A549 (cell line): ENCODE data around the gene CNTN5. TPM values are rescaled to one million over a fixed set of nuclear protein-coding genes. Genes with fewer than 3 reads are reported as not detected.

Experiments
- ATAC-seq, 2 experiments: fragments of 200-7000 bp in 1 of 2; fragments of >200 bp in 1 of 2; cut with Nextera tagmentation in 1 of 2; cut with Tn5 transposase in 1 of 2; 3 replicates each; pipeline versions ENCODE4 v1.8.0 to v1.9.1; 2018 to 2020; ENCODE audit warnings: mild to moderate bottlenecking in 1 of 2, moderate library complexity in 1 of 2
- CTCF ChIA-PET: fragments of 300-600 bp; sonication (Branson Sonifier 250); formaldehyde crosslinking; extraction: SDS; loops from one replicate; lab custom pipeline; 2021; ENCODE audit warnings: antibody characterized with exemption, inconsistent platforms; lab: Yijun Ruan, JAX
- POLR2A ChIA-PET: fragments of 350-600 bp; formaldehyde crosslinking; extraction: SDS; loops from one replicate; lab custom pipeline; 2021; ENCODE audit warnings: antibody characterized with exemption, inconsistent platforms; lab: Yijun Ruan, JAX
- DNase-seq, 2 experiments: peaks; one replicate each; pipeline versions ENCODE4 v3.0.0 to v3.0.0-alpha.2; 2011 to 2016; ENCODE audit warnings: low read depth in 1 of 2, low spot score in 1 of 2
- FAIRE-seq: peaks from 2 replicates; lab custom pipeline; 2011; peaks lifted over from hg19 to GRCh38; lab: Jason Lieb, UNC
- H3K27ac ChIP-seq, 2 experiments: fragments of >200 bp; sonication (Bioruptor Twin); formaldehyde crosslinking; 3 replicates each; pipeline ENCODE4 v1.5.1; 2016 to 2017
- H3K4me1 ChIP-seq: fragments of >200 bp; sonication (Bioruptor Twin); formaldehyde crosslinking; 3 replicates; pipeline ENCODE4 v1.6.1; 2016
- H3K4me2 ChIP-seq: fragments of >200 bp; sonication (Bioruptor Twin); formaldehyde crosslinking; 3 replicates; pipeline ENCODE4 v1.6.1; 2016
- H3K4me3 ChIP-seq: fragments of >200 bp; sonication (Bioruptor Twin); formaldehyde crosslinking; 3 replicates; pipeline ENCODE4 v1.5.1; 2016
- H3K9me3 ChIP-seq: fragments of >200 bp; sonication (Bioruptor Twin); formaldehyde crosslinking; 3 replicates; pipeline ENCODE4 v1.6.1; 2016
- ATOH8 ChIP-seq: fragments of 250-450 bp; sonication (Bioruptor Pico); IDR thresholded peaks from 2 replicates; pipeline ENCODE4 v1.5.0; 2020; ENCODE audit warnings: low read depth, mild to moderate bottlenecking, moderate library complexity
- BHLHE40 ChIP-seq: IDR thresholded peaks from 2 replicates; pipeline ENCODE4 v1.6.1; 2012; ENCODE audit warnings: low read depth, low read length, inconsistent platforms
- CBX8 ChIP-seq: fragments of 200-600 bp; sonication (generic); IDR thresholded peaks from 2 replicates; pipeline ENCODE4 v1.6.1; 2016
- CHD2 ChIP-seq: fragments of 150-350 bp; IDR thresholded peaks from 2 replicates; pipeline ENCODE4 v1.6.1; 2014; ENCODE audit warnings: low read length; ENCODE audit not compliant: partially characterized antibody
- CHD4 ChIP-seq: fragments of 200-600 bp; sonication (generic); IDR thresholded peaks from 2 replicates; pipeline ENCODE4 v1.6.1; 2016; ENCODE audit warnings: antibody characterized with exemption, mild to moderate bottlenecking, borderline replicate concordance
- EP300 ChIP-seq, 2 experiments: fragments of >200 bp; sonication (Bioruptor Twin); formaldehyde crosslinking; IDR thresholded peaks; 2 replicates in 1 of 2; 3 replicates in 1 of 2; pipeline ENCODE4 v1.6.1; 2016 to 2017
- GATA3 ChIP-seq: IDR thresholded peaks from 2 replicates; pipeline ENCODE4 v1.6.1; 2012; ENCODE audit warnings: borderline replicate concordance
- HDAC2 ChIP-seq: fragments of 200-600 bp; sonication (generic); IDR thresholded peaks from 2 replicates; pipeline ENCODE4 v1.6.1; 2016
- HES2 ChIP-seq: fragments of >200 bp; sonication (Bioruptor Twin); formaldehyde crosslinking; IDR thresholded peaks from 2 replicates; pipeline ENCODE4 v1.6.1; 2016
- HEYL ChIP-seq: fragments of 250-450 bp; sonication (Bioruptor Pico); IDR thresholded peaks from 2 replicates; pipeline ENCODE4 v1.8.0; 2021; ENCODE audit warnings: mild to moderate bottlenecking, moderate library complexity
- HMGXB4 ChIP-seq: fragments of 250-450 bp; sonication (Bioruptor Pico); IDR thresholded peaks from 2 replicates; pipeline ENCODE4 v1.5.0; 2021; ENCODE audit warnings: mild to moderate bottlenecking, moderate library complexity, borderline replicate concordance
- HOXA7 ChIP-seq: fragments of 250-450 bp; sonication (Bioruptor Pico); IDR thresholded peaks from 2 replicates; pipeline ENCODE4 v1.5.0; 2020; ENCODE audit warnings: mild to moderate bottlenecking, moderate library complexity
- HOXB5 ChIP-seq: fragments of 250-450 bp; sonication (Bioruptor Pico); IDR thresholded peaks from 2 replicates; pipeline ENCODE4 v1.5.0; 2020; ENCODE audit warnings: mild to moderate bottlenecking, moderate library complexity
- KDM1A ChIP-seq: fragments of 200-600 bp; sonication (generic); IDR thresholded peaks from 2 replicates; pipeline ENCODE4 v1.6.1; 2016; ENCODE audit warnings: low read depth, mild to moderate bottlenecking
- KDM5A ChIP-seq: fragments of 200-600 bp; sonication (generic); IDR thresholded peaks from 2 replicates; pipeline ENCODE4 v1.6.1; 2016; ENCODE audit warnings: antibody characterized with exemption, mild to moderate bottlenecking
- MAX ChIP-seq: IDR thresholded peaks from 2 replicates; pipeline ENCODE4 v1.6.1; 2012
- MAZ ChIP-seq: fragments of 150-350 bp; IDR thresholded peaks from 2 replicates; pipeline ENCODE4 v1.6.1; 2014; ENCODE audit warnings: antibody characterized with exemption, low read depth, low read length, borderline replicate concordance
- PBX3 ChIP-seq: IDR thresholded peaks from 2 replicates; pipeline ENCODE4 v1.6.1; 2012
- POLR2A ChIP-seq: IDR thresholded peaks from 2 replicates; pipeline ENCODE4 v1.6.1; 2012; ENCODE audit warnings: mild to moderate bottlenecking, low read length
- POLR2AphosphoS2 ChIP-seq: conservative IDR thresholded peaks from 2 replicates; pipeline ENCODE4 v1.6.1; 2012; ENCODE audit warnings: low read length, improper control_type of control experiment, inconsistent platforms
- RCOR1 ChIP-seq: fragments of 150-350 bp; IDR thresholded peaks from 2 replicates; pipeline ENCODE4 v1.6.1; 2014; ENCODE audit warnings: antibody characterized with exemption, low read length, low read depth
- RFX5 ChIP-seq: fragments of 450-650 bp; IDR thresholded peaks from 2 replicates; pipeline ENCODE4 v1.7.1; 2014; ENCODE audit warnings: antibody characterized with exemption, mild to moderate bottlenecking, moderate library complexity
- TFCP2L1 ChIP-seq: fragments of 250-450 bp; sonication (Bioruptor Pico); IDR thresholded peaks from 2 replicates; pipeline ENCODE4 v1.5.0; 2021; ENCODE audit warnings: mild to moderate bottlenecking
- USF2 ChIP-seq: fragments of 450-650 bp; IDR thresholded peaks from 2 replicates; pipeline ENCODE4 v1.6.1; 2014; ENCODE audit warnings: antibody characterized with exemption
- ZFP36 ChIP-seq: fragments of 450-650 bp; IDR thresholded peaks from 2 replicates; pipeline ENCODE4 v1.6.1; 2014; ENCODE audit warnings: borderline replicate concordance; ENCODE audit not compliant: partially characterized antibody
- ZNF302 ChIP-seq: fragments of 250-450 bp; sonication (Bioruptor Pico); IDR thresholded peaks from 2 replicates; pipeline ENCODE4 v1.9.0; 2021; ENCODE audit warnings: inconsistent platforms, mild to moderate bottlenecking, moderate library complexity
- WGBS: methylation state at CpG from one replicate; pipeline ENCODE4 v1.1.6; 2017; ENCODE audit errors: missing lambda C conversion rate; 5-methylcytosine and 5-hydroxymethylcytosine counted together
- polyA plus RNA-seq, 4 experiments: library from polyadenylated mRNA; depleted of rRNA in 3 of 4; stranded (reverse); fragments of >200 nt; fragmentation: RNase III in 1 of 4; extraction: RNeasy Plus Mini Kit Qiagen cat#74134 plus additional on column Dnase treatment in 1 of 4; gene quantifications; 2 replicates in 3 of 4; 3 replicates in 1 of 4; pipeline ENCODE4 v1.2.3, GENCODE V29; 2011 to 2017

Gene CNTN5
- polyA plus RNA-seq, 2 of the 4 experiments (the other 2 are of a cell fraction): 0.08 TPM; not detected in 1

GRCh38 chr11:100188137-100188783 is 1167.5 kb downstream of the CNTN5 start:
- no peak for ATAC-seq
- no peak for TF ChIP-seq KDM1A
- TF ChIP-seq HMGXB4 (CRISPR knock-in tag): no peak
- TF ChIP-seq PBX3: no peak
- no peak for TF ChIP-seq ZFP36
- TF ChIP-seq HOXB5 (CRISPR knock-in tag): no peak
- ChIA-PET CTCF (no interaction called here), POLR2A (no interaction called here)
- WGBS: 9% methylated on average over 6 of the region's 6 CpGs
- Histone ChIP-seq H3K4me3 (no peak overlapping the region), H3K27ac (no peak overlapping the region), H3K4me2 (no peak overlapping the region), H3K4me1 (no peaks in the 10 kb centered on the region), H3K9me3 (no peaks in the 10 kb centered on the region)
- DNase-seq: no peak
- no peak for FAIRE-seq

GRCh38 chr11:100190395-100190794 is 1169.6 kb downstream of the CNTN5 start:
- Histone ChIP-seq H3K27ac (no peak overlapping the region), H3K4me1 (no peaks in the 10 kb centered on the region), H3K4me3 (no peak overlapping the region), H3K9me3 (no peaks in the 10 kb centered on the region), H3K4me2 (no peak overlapping the region)
- POLR2A ChIA-PET: no interaction called here
- no peak for FAIRE-seq
- no peak for ATAC-seq
- WGBS: 33% methylated on average over 3 of the region's 3 CpGs
- DNase-seq: no peak
- TF ChIP-seq RFX5: no peak
- TF ChIP-seq, all 56 proteins: peak for 0
- CTCF ChIA-PET: no interaction called here

- CTCF ChIA-PET: no interaction called here
- Histone ChIP-seq H3K4me3 (no peak overlapping the region), H3K9me3 (no peaks in the 10 kb centered on the region), H3K27ac (no peak overlapping the region), H3K4me1 (no peaks in the 10 kb centered on the region), H3K4me2 (no peak overlapping the region)
- POLR2A ChIA-PET: no interaction called here
- WGBS: 88% methylated on average over 1 of the region's 1 CpG
- FAIRE-seq (no peak), DNase-seq (no peak), ATAC-seq (no peak)
- TF ChIP-seq TFCP2L1 (CRISPR knock-in tag): no peak
- no peak for TF ChIP-seq HES2
- TF ChIP-seq ATOH8 (CRISPR knock-in tag): no peak
- no peak for TF ChIP-seq USF2
- TF ChIP-seq HOXB5 (CRISPR knock-in tag): no peak
- TF ChIP-seq ZNF302 (CRISPR knock-in tag): no peak
- no peak for TF ChIP-seq HOXA7
- TF ChIP-seq CHD2: no peak
- no peak for TF ChIP-seq CHD4
These were observed 1171.4 kb downstream of the CNTN5 start for GRCh38 chr11:100192181-100192580.

GRCh38 chr11:100203789-100204188 is 1183.0 kb downstream of the CNTN5 start:
- Histone ChIP-seq H3K27ac (no peak overlapping the region), H3K4me1 (no peaks in the 10 kb centered on the region), H3K4me2 (no peak overlapping the region), H3K9me3 (no peaks in the 10 kb centered on the region), H3K4me3 (no peak overlapping the region)
- TF ChIP-seq HEYL (CRISPR knock-in tag) (no peak), BHLHE40 (no peak), USF2 (no peak), RFX5 (no peak), EP300 (IDR thresholded peaks at IDR 0.05) (no peak), HDAC2 (no peak), KDM5A (no peak), RCOR1 (no peak), MAZ (no peak), MAX (no peak), HOXB5 (CRISPR knock-in tag) (no peak), POLR2AphosphoS2 (no peak), CBX8 (no peak), GATA3 (no peak), POLR2A (no peak)
- FAIRE-seq (no peak), ATAC-seq (no peak), DNase-seq (no peak)
- ChIA-PET CTCF (no interaction called here), POLR2A (no interaction called here)
- WGBS: 20% methylated on average over 2 of the region's 2 CpGs
